A549 treated with GW870086 at 1 μM for 4 hours (cell line): ENCODE data around the gene TSPY4. TPM values are rescaled to one million over a fixed set of nuclear protein-coding genes. Genes with fewer than 3 reads are reported as not detected.

ENCODE experiments used
- total RNA-seq: library from RNA; stranded (reverse); fragments of 200-300 nt; extraction: Qiagen RNA extraction; gene quantifications from 5 replicates; pipeline ENCODE4 v1.2.3, GENCODE V29; 2022; ENCODE audit warnings: low read depth

Gene TSPY4, protein sequence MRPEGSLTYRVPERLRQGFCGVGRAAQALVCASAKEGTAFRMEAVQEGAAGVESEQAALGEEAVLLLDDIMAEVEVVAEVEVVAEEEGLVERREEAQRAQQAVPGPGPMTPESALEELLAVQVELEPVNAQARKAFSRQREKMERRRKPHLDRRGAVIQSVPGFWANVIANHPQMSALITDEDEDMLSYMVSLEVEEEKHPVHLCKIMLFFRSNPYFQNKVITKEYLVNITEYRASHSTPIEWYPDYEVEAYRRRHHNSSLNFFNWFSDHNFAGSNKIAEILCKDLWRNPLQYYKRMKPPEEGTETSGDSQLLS
- total RNA-seq = not detected in 5 replicates

DNA sequence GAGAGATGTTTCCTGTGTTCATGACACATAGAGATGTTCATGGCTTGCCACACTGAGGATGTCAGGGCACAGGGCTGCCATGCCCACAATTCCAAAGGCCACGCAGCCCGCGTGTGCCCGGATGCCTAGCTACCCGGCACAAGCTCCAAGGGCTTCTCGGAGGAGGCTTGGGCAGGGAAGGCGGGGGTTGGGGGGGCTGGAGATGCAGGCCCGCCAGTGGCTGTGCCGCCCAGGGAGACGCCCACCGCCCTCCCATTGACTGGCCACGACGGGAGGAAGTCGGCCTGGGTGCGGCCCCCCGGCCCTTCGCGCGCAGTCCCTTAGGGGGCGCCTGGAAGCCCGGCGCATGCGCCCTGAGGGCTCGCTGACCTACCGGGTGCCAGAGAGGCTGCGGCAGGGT lies at the start of gene TSPY4:
Gene TSPY4, plus strand, starts transcription at position 301 of the 400 bp plus-strand sequence. Its CDS starts 46 bp downstream, at position 347.

DNA sequence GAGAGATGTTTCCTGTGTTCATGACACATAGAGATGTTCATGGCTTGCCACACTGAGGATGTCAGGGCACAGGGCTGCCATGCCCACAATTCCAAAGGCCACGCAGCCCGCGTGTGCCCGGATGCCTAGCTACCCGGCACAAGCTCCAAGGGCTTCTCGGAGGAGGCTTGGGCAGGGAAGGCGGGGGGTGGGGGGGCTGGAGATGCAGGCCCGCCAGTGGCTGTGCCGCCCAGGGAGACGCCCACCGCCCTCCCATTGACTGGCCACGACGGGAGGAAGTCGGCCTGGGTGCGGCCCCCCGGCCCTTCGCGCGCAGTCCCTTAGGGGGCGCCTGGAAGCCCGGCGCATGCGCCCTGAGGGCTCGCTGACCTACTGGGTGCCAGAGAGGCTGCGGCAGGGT lies 20.2 kb downstream of the TSPY4 start, which contains the start of gene TSPY8:
Gene TSPY8, plus strand, starts transcription at position 301 of the 400 bp plus-strand sequence. Its CDS starts 46 bp downstream, at position 347.

Other genes starting within 250 kb of the TSPY4 start
- gene TSPY8, start 20.3 kb downstream of the TSPY4 start, total RNA-seq = not detected in 5 replicates
- gene TSPY3, start 61.0 kb downstream of the TSPY4 start, total RNA-seq = not detected in 5 replicates
- not detected in 5 replicates for gene TSPY1, start 129.5 kb downstream of the TSPY4 start, total RNA-seq
- gene TSPY9, start 149.8 kb downstream of the TSPY4 start, total RNA-seq = not detected in 5 replicates
- not detected in 5 replicates for gene TSPY10, start 190.4 kb downstream of the TSPY4 start, total RNA-seq